GM03348 (cell line): ENCODE measurements around the gene DACH1.

Source experiments
- DNase-seq: peaks from one replicate; pipeline ENCODE4 v3.0.0; 2012; ENCODE audit warnings: low spot score

The DACH1 gene

DNA sequence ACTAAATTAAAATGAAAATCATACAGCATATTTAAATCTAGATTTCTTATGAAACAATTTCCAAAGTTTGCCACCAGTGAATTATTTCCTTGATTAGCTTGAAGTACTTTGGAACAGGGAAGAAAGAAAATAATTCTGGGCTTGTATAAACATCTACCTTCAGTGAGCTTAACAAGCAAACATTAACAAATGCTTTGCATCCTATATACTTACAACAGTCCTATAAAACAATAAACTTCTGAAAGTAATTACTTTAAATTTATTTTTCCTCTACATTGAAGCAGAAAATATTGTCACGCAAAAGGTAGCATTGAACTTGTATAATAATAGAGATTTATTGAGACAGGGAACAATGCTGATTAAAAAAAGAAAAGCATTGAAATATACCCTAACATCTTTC, 164.8 kb downstream of the DACH1 start:
- DNase-seq: no peak

DNA sequence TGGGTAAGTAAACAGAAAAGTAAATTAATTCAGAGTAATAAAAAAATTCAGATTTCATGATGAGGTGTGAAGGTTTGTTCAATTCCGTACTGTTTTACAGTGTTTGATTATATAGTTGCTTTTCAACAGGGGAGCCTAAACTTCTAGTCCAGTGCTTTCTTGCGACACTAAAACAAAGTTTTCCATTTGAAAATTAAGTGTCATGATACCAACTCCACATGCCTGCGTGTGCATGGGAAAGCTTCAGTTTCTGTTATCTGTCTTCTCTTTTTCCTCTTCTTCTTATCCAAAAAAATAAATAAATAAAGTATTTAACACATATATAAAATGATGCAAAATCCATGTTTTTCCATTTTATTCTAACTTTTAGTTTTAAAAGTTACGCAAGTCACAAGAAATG, 165.3 kb downstream of the DACH1 start:
- no peak for DNase-seq

DNA sequence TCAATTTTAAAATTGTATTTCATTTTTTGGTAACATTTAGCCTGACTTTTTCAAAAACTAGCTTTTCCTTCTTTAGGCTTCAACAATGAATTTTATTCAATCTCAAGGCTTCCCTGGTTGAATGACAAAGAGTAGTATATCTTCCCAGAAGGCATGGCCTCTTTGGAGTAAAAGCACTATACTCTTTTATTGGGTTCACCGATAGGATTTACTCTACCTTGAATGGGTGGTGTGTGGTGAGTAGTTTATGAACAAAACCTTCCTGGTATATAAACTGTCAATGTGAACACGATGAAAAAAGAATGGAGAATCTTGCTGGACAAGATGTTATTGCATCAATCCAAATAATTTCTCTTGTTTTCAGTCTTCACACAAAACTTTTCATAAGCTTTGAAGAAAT, 167.7 kb downstream of the DACH1 start:
- DNase-seq: no peak

DNA sequence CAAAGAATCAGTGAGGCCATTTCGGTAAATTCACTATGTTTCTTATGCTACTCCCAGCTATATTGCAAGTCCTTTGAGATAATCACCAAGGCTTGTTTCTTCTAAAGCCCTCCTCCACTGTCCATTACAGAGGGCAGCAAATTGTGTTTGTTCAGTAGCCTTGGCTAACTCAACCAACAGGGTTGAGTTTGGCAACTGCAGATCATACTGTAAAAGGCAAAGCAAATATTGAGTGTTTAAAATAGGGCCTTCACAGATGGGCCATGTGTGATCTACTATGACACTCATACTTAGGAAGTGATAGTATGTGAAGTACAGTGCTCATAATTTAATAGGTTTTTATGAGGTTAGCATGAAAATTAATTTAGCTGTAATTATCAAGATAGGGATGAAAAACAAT, 171.3 kb downstream of the DACH1 start:
- DNase-seq: no peak

GRCh38 chr13:71685072-71685471, 181.9 kb downstream of the DACH1 start:
- DNase-seq: no peak

GRCh38 chr13:71681901-71682613, 184.9 kb downstream of the DACH1 start:
- no peak for DNase-seq

DNA sequence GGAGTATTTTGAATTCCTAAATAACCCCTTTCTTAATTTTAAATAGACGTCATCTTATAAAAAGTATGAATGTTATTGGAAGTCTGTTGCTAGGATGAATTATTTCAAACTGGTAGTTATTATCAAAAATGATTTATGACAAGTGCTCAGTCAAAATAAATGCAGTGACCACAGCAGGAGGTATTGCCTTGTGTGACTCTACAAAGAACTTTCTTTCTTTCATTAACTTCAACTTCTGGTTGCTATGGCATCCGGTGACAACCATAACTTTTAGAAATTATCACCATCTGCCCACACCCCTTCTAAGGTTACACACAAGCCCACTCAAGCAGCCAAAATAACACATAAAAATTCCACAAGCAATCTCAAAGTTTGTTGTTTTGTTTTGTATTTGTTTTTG, 189.9 kb downstream of the DACH1 start:
- DNase-seq: no peak

GRCh38 chr13:71672512-71672911, 194.5 kb downstream of the DACH1 start:
- DNase-seq: no peak

GRCh38 chr13:71663431-71663830, 203.6 kb downstream of the DACH1 start:
- DNase-seq: no peak

GRCh38 chr13:71661921-71662320, 205.1 kb downstream of the DACH1 start:
- DNase-seq: no peak

- DNase-seq: no peak
Observed at GRCh38 chr13:71659404-71659803, 207.6 kb downstream of the DACH1 start.

- no peak for DNase-seq
Observed at GRCh38 chr13:71645467-71645866, 221.5 kb downstream of the DACH1 start.

GRCh38 chr13:71644579-71644978, 222.4 kb downstream of the DACH1 start:
- DNase-seq: no peak

DNA sequence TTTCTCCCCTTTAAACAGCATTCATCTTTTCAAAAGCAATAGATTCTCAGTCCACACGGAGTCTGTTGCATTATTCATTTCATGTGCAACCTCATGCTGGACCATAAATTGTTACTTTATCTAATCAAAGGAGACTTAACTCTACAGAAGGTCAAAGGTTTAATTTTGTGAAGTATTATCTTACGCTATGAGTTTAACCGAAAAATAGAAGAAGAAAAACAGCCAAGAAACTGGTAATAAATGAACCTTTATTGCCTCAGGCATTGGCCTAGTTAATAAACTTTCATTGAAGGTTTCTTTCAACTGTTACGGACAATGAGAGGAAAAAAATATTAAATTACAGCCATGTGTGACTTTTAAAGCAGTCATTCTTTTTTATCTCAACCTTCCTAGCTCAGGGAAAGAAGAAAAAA, 223.6 kb downstream of the DACH1 start:
- DNase-seq: no peak

GRCh38 chr13:71638751-71639150, 228.3 kb downstream of the DACH1 start:
- DNase-seq: no peak

GRCh38 chr13:71634602-71635443, 232.2 kb downstream of the DACH1 start:
- no peak for DNase-seq

DNA sequence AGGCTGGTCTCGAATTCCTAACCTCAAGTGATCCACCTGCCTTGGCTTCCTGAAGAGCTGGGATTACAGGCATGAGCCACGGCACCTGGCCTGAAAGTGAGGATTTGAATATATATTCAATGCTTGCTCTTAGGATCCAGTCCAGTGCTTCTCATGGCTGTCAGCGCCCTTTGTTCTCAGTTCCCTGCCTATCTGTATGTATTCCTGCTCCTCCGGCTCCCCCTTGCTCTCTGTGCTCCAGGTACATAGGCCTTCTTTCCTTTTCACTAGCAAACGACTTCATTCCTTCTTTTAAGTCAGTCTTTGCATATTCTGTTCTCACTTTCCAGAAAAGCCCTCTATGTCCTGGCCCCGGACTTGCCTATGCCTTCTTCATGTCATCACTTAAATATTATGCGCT, 232.8 kb downstream of the DACH1 start:
- DNase-seq: no peak

GRCh38 chr13:71632721-71633120, 234.3 kb downstream of the DACH1 start:
- no peak for DNase-seq

DNA sequence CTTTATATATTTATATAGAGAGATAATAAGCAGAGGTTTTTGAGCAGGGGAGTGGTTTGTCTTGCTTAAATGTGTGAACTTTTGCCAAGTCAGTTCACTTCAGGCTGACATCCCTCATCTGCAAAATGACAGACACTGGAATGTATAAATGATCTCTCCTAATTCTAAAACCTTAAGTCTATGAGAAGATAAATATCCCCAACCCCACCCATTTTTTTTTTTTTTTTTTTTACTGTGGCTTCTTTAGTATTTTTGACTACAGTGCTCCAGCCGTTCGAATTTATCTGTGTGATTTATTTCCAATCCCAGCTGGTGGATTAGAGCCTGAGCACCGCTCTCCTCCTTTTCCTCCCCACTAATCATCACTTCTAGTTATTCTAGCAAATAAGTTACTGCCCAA, 234.8 kb downstream of the DACH1 start:
- no peak for DNase-seq

GRCh38 chr13:71629167-71629566, 237.8 kb downstream of the DACH1 start:
- no peak for DNase-seq

GRCh38 chr13:71626421-71627117, 240.4 kb downstream of the DACH1 start:
- no peak for DNase-seq

- no peak for DNase-seq
Observed at GRCh38 chr13:71625694-71626093, 241.3 kb downstream of the DACH1 start.
